ENCODE data around the gene TBCD. TPM values are rescaled to one million over a fixed set of nuclear protein-coding genes. Genes with fewer than 3 reads are reported as not detected.
"Not testable (repeated sequence)": the region's sequence is repeated elsewhere in the genome, so short reads cannot be mapped to it uniquely, and the experiment has no call there.

Gene TBCD
- total and polyA plus RNA-seq, 2 donors (not counting 1 experiment from before 2014, with no cell fraction given), result 22.1 to 36.7 TPM

DNA sequence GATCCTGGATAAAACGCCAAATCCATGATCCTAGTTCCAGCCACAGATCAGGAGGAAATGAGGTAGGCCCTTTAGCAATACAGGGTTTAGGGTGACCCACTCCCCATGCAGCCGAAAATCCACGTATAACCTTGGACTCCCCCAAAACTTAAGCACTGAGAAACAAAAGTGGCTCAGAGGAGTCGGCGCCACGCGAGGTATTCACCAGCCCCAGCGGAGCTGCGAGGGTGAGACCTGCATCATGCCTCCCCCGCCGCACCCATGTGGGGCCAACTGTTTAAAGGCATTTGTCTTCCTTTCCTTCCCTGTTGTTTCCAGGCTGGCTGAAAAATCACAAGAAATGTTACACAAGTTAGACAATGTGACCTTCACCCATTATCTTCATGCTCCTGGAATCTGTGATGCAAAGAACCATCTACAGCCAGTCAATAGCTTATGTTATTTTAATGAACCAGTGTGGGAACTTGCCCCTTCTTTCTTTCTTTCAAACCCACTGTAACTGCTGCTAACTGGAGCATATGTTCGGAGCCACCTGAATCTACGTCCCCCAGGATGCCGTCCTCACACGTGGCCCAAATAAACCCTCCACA lies 229.4 kb downstream of the TBCD start:
- Histone ChIP-seq H3K36me3 (ENCODE audit: control insufficient read depth, insufficient read depth, low read length) (no peaks in the 10 kb centered on the region), H3K27ac (ENCODE audit: insufficient read depth, low read length) (no peak overlapping the region), H4K20me1 (ENCODE audit: control insufficient read depth, extremely low read depth, insufficient read depth, low read length) (no peaks in the 10 kb centered on the region), H3K9ac (ENCODE audit: insufficient read depth, low read length) (no peak overlapping the region), H3K79me2 (ENCODE audit: control insufficient read depth, insufficient read depth, low read length) (no peaks in the 10 kb centered on the region), H3K4me3 (replicated peaks in 1 of 4; ENCODE audit: control extremely low read depth in 1 of 4, insufficient read depth in 1 of 4, low read depth in 3 of 4, low read length in 4 of 4) (no peak overlapping the region), H3K27me3 (ENCODE audit: control insufficient read depth, insufficient read depth, low read length) (no peaks in the 10 kb centered on the region), H2AFZ (ENCODE audit: low read length) (no peak overlapping the region), H3K9me3 (ENCODE audit: control insufficient read depth, insufficient read depth, low read depth, low read length) (no peaks in the 10 kb centered on the region), H3K4me2 (ENCODE audit: extremely low read depth, insufficient read depth, low read length) (no peak overlapping the region), H3K4me1 (ENCODE audit: control insufficient read depth, extremely low read depth, insufficient read depth, low read length) (no peaks in the 10 kb centered on the region)
- no peak for TF ChIP-seq EZH2 (IDR thresholded peaks at IDR 0.05; ENCODE audit: low read length, missing control alignments)
- TF ChIP-seq, protein P1, sequence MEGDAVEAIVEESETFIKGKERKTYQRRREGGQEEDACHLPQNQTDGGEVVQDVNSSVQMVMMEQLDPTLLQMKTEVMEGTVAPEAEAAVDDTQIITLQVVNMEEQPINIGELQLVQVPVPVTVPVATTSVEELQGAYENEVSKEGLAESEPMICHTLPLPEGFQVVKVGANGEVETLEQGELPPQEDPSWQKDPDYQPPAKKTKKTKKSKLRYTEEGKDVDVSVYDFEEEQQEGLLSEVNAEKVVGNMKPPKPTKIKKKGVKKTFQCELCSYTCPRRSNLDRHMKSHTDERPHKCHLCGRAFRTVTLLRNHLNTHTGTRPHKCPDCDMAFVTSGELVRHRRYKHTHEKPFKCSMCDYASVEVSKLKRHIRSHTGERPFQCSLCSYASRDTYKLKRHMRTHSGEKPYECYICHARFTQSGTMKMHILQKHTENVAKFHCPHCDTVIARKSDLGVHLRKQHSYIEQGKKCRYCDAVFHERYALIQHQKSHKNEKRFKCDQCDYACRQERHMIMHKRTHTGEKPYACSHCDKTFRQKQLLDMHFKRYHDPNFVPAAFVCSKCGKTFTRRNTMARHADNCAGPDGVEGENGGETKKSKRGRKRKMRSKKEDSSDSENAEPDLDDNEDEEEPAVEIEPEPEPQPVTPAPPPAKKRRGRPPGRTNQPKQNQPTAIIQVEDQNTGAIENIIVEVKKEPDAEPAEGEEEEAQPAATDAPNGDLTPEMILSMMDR (conservative IDR thresholded peaks at IDR 0.05 in 1 of 2, IDR thresholded peaks at IDR 0.05 in 1 of 2; ENCODE audit: low read depth in 1 of 2, low read length in 2 of 2), result no peak
- no peak for DNase-seq (ENCODE audit: low read depth in 2 of 2)

DNA sequence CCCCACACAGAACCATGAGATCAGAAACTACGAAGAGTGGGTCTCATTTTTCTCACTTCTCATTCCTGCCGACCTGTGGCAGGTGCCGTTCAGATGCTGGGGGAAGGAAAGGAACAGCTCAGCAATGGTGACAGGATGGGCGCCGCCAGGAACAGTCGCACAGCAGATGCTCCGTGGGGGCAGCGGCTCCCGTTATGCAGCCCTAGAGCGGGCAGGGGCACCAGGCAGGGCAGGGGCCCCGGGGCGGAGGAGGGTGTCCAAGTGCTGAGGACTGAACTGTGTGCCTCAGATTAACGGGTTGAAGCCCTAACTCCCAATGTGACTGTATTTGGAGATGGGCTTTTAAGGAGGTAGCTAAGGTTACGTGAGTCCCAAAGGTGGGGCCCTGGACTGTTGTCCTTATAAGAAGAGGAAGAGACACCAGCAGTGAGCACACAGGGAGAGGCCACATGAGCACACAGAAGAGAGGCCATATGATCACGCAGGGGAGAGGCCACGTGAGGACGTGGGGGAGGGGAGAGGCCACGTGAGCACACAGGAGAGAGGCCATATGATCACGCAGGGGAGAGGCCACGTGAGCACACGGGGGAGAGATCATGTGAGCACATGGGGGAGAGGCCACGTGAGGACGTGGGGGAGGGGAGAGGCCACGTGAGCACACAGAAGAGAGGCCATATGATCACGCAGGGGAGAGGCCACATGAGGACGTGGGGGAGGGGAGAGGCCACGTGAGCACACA lies 231.8 kb downstream of the TBCD start:
- Histone ChIP-seq H3K9ac (ENCODE audit: insufficient read depth, low read length) (no peak overlapping the region), H3K27me3 (ENCODE audit: control insufficient read depth, insufficient read depth, low read length) (no peaks in the 10 kb centered on the region), H3K4me1 (ENCODE audit: control insufficient read depth, extremely low read depth, insufficient read depth, low read length) (no peaks in the 10 kb centered on the region), H3K9me3 (ENCODE audit: control insufficient read depth, insufficient read depth, low read depth, low read length) (no peaks in the 10 kb centered on the region), H4K20me1 (ENCODE audit: control insufficient read depth, extremely low read depth, insufficient read depth, low read length) (no peaks in the 10 kb centered on the region), H3K36me3 (ENCODE audit: control insufficient read depth, insufficient read depth, low read length) (no peaks in the 10 kb centered on the region), H3K4me2 (ENCODE audit: extremely low read depth, insufficient read depth, low read length) (no peak overlapping the region), H3K27ac (ENCODE audit: insufficient read depth, low read length) (no peak overlapping the region), H3K4me3 (replicated peaks in 1 of 4; ENCODE audit: control extremely low read depth in 1 of 4, insufficient read depth in 1 of 4, low read depth in 3 of 4, low read length in 4 of 4) (no peak overlapping the region), H3K79me2 (ENCODE audit: control insufficient read depth, insufficient read depth, low read length) (no peaks in the 10 kb centered on the region), H2AFZ (ENCODE audit: low read length) (no peak overlapping the region)
- TF ChIP-seq, protein P1 (conservative IDR thresholded peaks at IDR 0.05 in 1 of 2, IDR thresholded peaks at IDR 0.05 in 1 of 2; ENCODE audit: low read depth in 1 of 2, low read length in 2 of 2), result no peak
- TF ChIP-seq EZH2 (IDR thresholded peaks at IDR 0.05; ENCODE audit: low read length, missing control alignments), result no peak
- no peak for DNase-seq (ENCODE audit: low read depth in 2 of 2)

DNA sequence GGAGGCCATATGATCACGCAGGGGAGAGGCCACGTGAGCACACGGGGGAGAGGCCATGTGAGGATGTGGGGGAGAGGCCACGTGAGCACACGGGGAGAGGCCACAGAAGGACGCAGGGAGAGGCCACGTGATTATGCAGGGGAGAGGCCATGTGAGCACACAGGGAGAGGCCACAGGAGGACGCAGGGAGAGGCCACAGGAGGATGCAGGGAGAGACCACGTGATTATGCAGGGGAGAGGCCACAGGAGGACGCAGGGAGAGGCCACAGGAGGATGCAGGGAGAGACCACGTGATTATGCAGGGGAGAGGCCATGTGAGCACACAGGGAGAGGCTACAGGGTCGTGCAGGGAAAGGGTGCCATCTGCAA lies 232.4 kb downstream of the TBCD start:
- not testable (repeated sequence) for H3K36me3 ChIP-seq (ENCODE audit: control insufficient read depth, insufficient read depth, low read length); H3K27ac ChIP-seq (ENCODE audit: insufficient read depth, low read length); H3K4me3 ChIP-seq (replicated peaks in 1 of 4; ENCODE audit: control extremely low read depth in 1 of 4, insufficient read depth in 1 of 4, low read depth in 3 of 4, low read length in 4 of 4); DNase-seq (ENCODE audit: low read depth in 2 of 2); H3K9me3 ChIP-seq (ENCODE audit: control insufficient read depth, insufficient read depth, low read depth, low read length); H3K4me2 ChIP-seq (ENCODE audit: extremely low read depth, insufficient read depth, low read length); H3K9ac ChIP-seq (ENCODE audit: insufficient read depth, low read length); H2AFZ ChIP-seq (ENCODE audit: low read length); H3K79me2 ChIP-seq (ENCODE audit: control insufficient read depth, insufficient read depth, low read length); H3K4me1 ChIP-seq (ENCODE audit: control insufficient read depth, extremely low read depth, insufficient read depth, low read length); H4K20me1 ChIP-seq (ENCODE audit: control insufficient read depth, extremely low read depth, insufficient read depth, low read length); H3K27me3 ChIP-seq (ENCODE audit: control insufficient read depth, insufficient read depth, low read length)

All from fibroblast of lung (primary cell).